ENCODE data around the gene SEPTIN6.

GRCh38 chrX:119736206-119736764, 43.3 kb upstream of the SEPTIN6 start:
- TF ChIP-seq CTCF (IDR thresholded peaks at IDR 0.05) (no peak), POLR2A (IDR thresholded peaks at IDR 0.05) (no peak)
